GM21528 (cell line): ENCODE data around the gene CCSER1.
A peak's percentile ranks its signal among the peaks of the same experiment; 100 is the strongest.

Experiments
- ATAC-seq: cut with Tn5 transposase; IDR thresholded peaks from one replicate; pipeline ENCODE4 v1.9.1; 2021; ENCODE audit warnings: mild to moderate bottlenecking, moderate library complexity; ENCODE audit not compliant: unreplicated experiment, low FRiP score

Gene CCSER1

GRCh38 chr4:90127706-90128345, 632 bp downstream of the CCSER1 start:
- peak; percentile 28 for ATAC-seq

GRCh38 chr4:90128961-90129495, 1.8 kb downstream of the CCSER1 start:
- ATAC-seq = peak; percentile 25

GRCh38 chr4:90130076-90130475, 2.9 kb downstream of the CCSER1 start:
- no peak for ATAC-seq

GRCh38 chr4:90137555-90137954, 10.4 kb downstream of the CCSER1 start:
- no peak for ATAC-seq

GRCh38 chr4:90142081-90142480, 14.9 kb downstream of the CCSER1 start:
- ATAC-seq = no peak

GRCh38 chr4:90145319-90145718, 18.1 kb downstream of the CCSER1 start:
- ATAC-seq = no peak

- no peak for ATAC-seq
Measured at GRCh38 chr4:90146306-90146705, 19.1 kb downstream of the CCSER1 start.

GRCh38 chr4:90148574-90149148, 21.5 kb downstream of the CCSER1 start:
- ATAC-seq = no peak

GRCh38 chr4:90152024-90152423, 24.8 kb downstream of the CCSER1 start:
- no peak for ATAC-seq

GRCh38 chr4:90159193-90159592, 32.0 kb downstream of the CCSER1 start:
- no peak for ATAC-seq

- ATAC-seq = no peak
Measured at GRCh38 chr4:90160044-90160443, 32.9 kb downstream of the CCSER1 start.

GRCh38 chr4:90162566-90162965, 35.4 kb downstream of the CCSER1 start:
- no peak for ATAC-seq

GRCh38 chr4:90163872-90164271, 36.7 kb downstream of the CCSER1 start:
- no peak for ATAC-seq

- peak; percentile 84 for ATAC-seq
Measured at GRCh38 chr4:90165883-90166282, 38.7 kb downstream of the CCSER1 start.

GRCh38 chr4:90171491-90171890, 44.3 kb downstream of the CCSER1 start:
- ATAC-seq = no peak

GRCh38 chr4:90174621-90175023, 47.4 kb downstream of the CCSER1 start:
- ATAC-seq = no peak

- no peak for ATAC-seq
Measured at GRCh38 chr4:90181644-90182043, 54.5 kb downstream of the CCSER1 start.

GRCh38 chr4:90183254-90183653, 56.1 kb downstream of the CCSER1 start:
- ATAC-seq = no peak

GRCh38 chr4:90184560-90184959, 57.4 kb downstream of the CCSER1 start:
- no peak for ATAC-seq

- no peak for ATAC-seq
Measured at GRCh38 chr4:90185416-90185815, 58.2 kb downstream of the CCSER1 start.

- ATAC-seq = no peak
Measured at GRCh38 chr4:90186229-90186628, 59.0 kb downstream of the CCSER1 start.

- no peak for ATAC-seq
Measured at GRCh38 chr4:90187148-90187884, 60.1 kb downstream of the CCSER1 start.
